Measurements from ENCODE around the gene MGP.

MGP gene

GRCh38 chr12:14834509-14834908, 51.1 kb downstream of the MGP start:
- TF ChIP-seq CREB5 (CRISPR knock-in tag; IDR thresholded peaks at IDR 0.05; ENCODE audit: low read depth) (no peak), ISL1 (CRISPR knock-in tag; IDR thresholded peaks at IDR 0.05) (peak; percentile 56; the same call in 1 of the 2 replicates)
- no peak; the same call in 2 of the 3 replicates for ATAC-seq

- TF ChIP-seq TSHZ2 (CRISPR knock-in tag; IDR thresholded peaks at IDR 0.05) (no peak), CREB5 (CRISPR knock-in tag; IDR thresholded peaks at IDR 0.05; ENCODE audit: low read depth) (peak; percentile 33; the same call in 1 of the 2 replicates), ISL1 (CRISPR knock-in tag; IDR thresholded peaks at IDR 0.05) (peak; percentile 64), GLIS3 (CRISPR knock-in tag; IDR thresholded peaks at IDR 0.05) (0 out of 2 replicates have a peak, but pooled peaks have one; percentile 36), CSDC2 (CRISPR knock-in tag; IDR thresholded peaks at IDR 0.05) (peak; percentile 94; the same call in 1 of the 2 replicates), ZFP3 (CRISPR knock-in tag; IDR thresholded peaks at IDR 0.05) (peak; percentile 84), SNAI2 (CRISPR knock-in tag; IDR thresholded peaks at IDR 0.05) (peak; percentile 52; the same call in 1 of the 2 replicates), TCF4 (CRISPR knock-in tag; IDR thresholded peaks at IDR 0.05; ENCODE audit: borderline replicate concordance) (0 out of 2 replicates have a peak, but pooled peaks have one; percentile 7), CSRNP3 (CRISPR knock-in tag; IDR thresholded peaks at IDR 0.05) (no peak)
- peak; percentile 6; the same call in 1 of the 3 replicates for ATAC-seq
Observed at GRCh38 chr12:14833952-14834351, 51.7 kb downstream of the MGP start.

GRCh38 chr12:14833336-14833735, 52.3 kb downstream of the MGP start:
- TF ChIP-seq GLIS3 (CRISPR knock-in tag; IDR thresholded peaks at IDR 0.05) (no peak), TSHZ2 (CRISPR knock-in tag; IDR thresholded peaks at IDR 0.05) (no peak), ARNTL (CRISPR knock-in tag; IDR thresholded peaks at IDR 0.05; ENCODE audit: borderline replicate concordance, low read depth) (no peak), ISL1 (CRISPR knock-in tag; IDR thresholded peaks at IDR 0.05) (no peak), BACH2 (CRISPR knock-in tag; IDR thresholded peaks at IDR 0.05; ENCODE audit: borderline replicate concordance) (no peak), PPARA (CRISPR knock-in tag; IDR thresholded peaks at IDR 0.05; ENCODE audit: borderline replicate concordance) (no peak)
- no peak for ATAC-seq

All from SK-N-SH treated with all-trans-retinoic acid at 6 μM for 48 hours (cell line).